ENCODE measurements around the gene SEPHS2. TPM values are rescaled to one million over a fixed set of nuclear protein-coding genes. Genes with fewer than 3 reads are reported as not detected.
"Not testable (repeated sequence)": the region's sequence is repeated elsewhere in the genome, so short reads cannot be mapped to it uniquely, and the experiment has no call there.

The SEPHS2 gene, protein sequence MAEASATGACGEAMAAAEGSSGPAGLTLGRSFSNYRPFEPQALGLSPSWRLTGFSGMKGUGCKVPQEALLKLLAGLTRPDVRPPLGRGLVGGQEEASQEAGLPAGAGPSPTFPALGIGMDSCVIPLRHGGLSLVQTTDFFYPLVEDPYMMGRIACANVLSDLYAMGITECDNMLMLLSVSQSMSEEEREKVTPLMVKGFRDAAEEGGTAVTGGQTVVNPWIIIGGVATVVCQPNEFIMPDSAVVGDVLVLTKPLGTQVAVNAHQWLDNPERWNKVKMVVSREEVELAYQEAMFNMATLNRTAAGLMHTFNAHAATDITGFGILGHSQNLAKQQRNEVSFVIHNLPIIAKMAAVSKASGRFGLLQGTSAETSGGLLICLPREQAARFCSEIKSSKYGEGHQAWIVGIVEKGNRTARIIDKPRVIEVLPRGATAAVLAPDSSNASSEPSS
- 4.9 and 7.2 TPM in 2 replicates for total RNA-seq (2014; rRNA removed; shearing (Covaris generic))

DNA sequence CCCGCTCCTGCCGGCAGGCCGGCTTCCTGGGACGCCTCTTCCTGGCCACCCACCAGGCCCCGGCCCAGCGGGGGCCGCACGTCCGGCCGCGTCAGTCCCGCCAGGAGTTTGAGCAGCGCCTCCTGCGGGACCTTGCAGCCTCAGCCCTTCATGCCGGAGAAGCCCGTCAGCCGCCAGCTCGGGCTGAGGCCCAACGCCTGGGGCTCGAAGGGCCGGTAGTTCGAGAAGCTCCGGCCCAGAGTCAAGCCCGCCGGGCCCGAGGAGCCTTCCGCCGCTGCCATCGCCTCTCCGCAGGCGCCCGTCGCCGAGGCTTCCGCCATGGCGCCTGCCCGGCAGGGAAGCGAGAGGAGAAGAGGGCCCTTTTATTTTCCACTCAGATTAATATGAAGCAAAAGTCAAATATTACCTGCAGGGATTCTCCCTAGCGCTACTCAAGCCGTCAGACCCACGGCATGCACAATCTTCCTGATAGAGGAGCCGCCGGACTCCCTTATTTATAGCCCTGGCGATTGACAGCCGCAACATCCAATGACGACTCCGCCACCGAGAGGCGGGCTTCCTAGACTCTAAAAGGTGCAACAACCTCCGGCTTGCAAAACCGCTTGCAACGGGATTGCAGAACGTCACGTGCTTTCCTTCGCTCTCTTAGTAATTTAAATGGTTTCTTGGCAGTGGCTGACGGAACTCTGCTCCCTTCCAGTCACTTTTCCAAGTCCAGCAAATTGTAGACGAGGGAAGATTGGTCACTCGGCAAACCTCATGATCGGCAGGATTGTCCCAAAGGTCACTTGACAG lies at the start of gene SEPHS2:
Gene SEPHS2 (minus strand): TSS at position 467 of the 795 bp plus-strand sequence. CDS start 147 bp downstream, at position 320.
- DNase-seq (ENCODE audit: low spot score), result peak; percentile 97

DNA sequence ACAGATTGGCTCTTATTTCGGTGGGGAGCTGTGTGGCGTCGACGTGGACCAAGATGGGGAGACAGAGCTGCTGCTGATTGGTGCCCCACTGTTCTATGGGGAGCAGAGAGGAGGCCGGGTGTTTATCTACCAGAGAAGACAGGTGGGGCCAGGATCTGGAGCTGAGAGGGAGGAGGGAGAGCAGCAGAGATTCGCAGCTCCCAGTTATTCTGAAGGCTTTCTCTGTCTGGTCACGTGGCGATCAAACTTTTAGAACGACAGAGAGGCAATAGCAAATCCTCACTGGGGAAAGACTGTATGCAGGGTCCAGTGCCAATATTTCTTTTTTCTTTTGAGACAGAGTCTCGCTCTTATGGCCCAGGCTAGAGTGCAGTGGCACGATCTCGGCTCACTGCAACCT lies 49.0 kb upstream of the SEPHS2 start:
- DNase-seq (ENCODE audit: low spot score), result no peak

DNA sequence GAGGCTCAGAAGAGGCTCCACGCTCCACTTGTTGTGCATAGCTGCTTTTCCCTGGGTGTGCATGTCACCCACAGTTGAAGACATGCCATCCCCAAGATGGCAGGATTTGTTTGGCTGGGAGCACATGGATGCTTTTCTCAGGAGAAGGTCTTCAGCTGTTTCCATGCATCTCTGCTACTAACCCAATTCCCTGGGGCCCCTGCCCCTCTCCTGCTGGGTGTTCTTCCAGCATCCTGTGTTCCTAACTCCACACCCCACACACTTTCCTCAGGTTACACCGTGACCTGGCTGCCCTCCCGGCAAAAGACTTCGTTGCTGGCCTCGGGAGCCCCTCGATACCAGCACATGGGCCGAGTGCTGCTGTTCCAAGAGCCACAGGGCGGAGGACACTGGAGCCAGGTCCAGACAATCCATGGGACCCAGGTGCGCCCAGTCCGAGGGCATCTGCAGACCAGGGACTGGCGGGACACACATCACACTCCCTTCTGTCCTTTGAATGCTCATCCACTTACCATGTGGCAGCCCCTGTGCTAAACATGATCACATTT lies 48.3 kb upstream of the SEPHS2 start:
- no peak for DNase-seq (ENCODE audit: low spot score)

DNA sequence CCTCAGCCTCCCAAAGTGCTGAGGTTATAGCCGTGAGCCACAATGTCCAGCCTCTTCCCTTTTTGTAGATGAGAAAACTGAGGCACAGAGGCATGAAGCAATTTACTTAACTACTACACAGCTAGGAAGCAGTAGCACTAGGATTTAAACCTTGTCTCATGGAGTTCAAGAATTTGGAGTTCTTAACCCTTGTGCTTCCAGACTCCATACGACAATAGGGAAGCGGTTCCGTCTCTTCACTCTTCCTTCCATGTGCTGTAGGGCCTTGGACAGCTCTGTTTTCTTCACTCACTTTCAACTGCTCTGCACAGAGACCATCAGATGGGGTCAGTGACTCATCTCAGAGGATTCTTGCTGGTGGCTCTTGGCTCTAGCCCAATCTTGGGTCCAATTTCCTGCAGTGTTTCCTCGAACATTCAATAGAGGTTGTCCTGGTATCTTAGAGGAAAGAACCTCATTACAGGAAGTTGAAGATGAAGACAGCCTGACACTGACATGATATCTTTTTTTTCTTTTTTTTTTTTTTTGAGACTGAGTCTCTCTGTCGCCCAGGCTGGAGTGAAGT lies 46.2 kb upstream of the SEPHS2 start:
- peak; percentile 97 for DNase-seq (ENCODE audit: low spot score)

DNA sequence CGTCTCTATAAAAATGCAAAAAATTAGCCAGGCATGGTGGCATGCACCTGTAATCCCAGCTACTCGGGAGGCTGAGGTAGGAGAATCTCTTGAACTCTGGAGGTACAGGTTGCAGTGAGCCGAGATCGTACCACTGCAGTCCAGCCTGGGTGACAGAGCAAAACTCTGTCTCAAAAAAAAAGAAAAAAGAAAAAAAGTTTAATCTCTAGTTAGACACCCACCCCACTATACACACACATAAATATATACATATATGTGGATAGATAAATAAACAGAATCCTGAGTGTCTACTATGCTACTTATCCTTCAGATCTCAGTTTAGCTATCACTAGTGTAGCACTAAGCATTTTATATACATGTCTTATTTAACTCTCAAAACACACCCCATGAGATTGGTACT lies 45.6 kb upstream of the SEPHS2 start:
- DNase-seq (ENCODE audit: low spot score), result no peak

DNA sequence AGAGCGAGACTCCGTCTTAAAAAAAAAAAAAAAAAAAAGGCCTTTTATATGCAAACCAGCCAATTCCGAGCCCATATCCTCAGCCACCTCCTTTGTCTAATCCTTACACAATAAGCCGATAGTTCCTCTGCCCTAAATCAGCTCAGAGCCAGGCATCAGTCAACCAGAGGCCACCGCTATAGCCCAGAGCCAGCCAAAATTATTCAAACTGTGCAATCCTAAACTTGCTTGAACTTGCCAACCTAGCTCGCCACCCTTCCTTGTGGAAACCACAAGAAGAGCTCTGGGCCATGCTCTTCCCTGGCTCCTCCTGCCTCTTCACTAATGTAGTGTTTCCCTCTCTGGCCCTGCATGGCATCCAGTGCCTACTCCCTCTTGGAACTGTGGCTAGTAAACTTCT lies 44.5 kb upstream of the SEPHS2 start:
- DNase-seq (ENCODE audit: low spot score), result no peak

DNA sequence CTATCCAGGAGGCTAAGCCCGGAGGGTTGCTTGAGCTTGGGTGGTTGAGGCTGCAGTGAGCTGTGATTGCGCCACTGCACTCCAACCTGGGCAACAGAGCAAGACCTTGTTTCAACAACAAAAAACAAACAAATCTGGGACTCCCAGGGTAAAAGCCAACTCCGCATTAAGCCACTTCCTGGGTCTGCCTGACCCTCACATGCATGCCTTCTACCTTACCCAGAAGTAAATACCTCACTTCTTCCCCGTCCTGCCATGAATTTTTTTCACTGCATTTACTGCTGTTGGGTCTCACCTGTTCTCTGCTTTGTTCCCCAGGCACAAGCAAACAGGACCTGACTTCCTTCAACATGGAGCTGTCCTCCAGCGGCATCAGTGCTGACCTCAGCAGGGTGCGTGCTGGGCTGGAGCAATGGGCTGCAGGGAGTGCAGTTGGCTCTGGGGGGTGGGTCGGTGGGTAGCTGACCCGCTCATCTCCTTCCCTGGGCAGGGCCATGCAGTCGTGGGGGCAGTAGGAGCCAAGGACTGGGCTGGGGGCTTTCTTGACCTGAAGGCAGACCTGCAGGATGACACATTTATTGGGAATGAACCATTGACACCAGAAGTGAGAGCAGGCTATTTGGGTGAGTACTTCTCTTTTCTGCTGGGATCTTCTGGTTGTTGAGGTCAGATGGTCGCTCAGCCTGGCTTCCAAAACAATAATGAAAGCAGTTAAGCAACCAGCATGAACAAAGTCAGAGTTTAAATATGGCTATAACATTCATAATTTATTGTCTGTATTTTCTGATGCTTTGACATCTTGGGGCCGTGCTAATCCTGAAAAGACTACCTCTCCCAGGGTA lies 43.3 kb upstream of the SEPHS2 start:
- no peak for DNase-seq (ENCODE audit: low spot score)

DNA sequence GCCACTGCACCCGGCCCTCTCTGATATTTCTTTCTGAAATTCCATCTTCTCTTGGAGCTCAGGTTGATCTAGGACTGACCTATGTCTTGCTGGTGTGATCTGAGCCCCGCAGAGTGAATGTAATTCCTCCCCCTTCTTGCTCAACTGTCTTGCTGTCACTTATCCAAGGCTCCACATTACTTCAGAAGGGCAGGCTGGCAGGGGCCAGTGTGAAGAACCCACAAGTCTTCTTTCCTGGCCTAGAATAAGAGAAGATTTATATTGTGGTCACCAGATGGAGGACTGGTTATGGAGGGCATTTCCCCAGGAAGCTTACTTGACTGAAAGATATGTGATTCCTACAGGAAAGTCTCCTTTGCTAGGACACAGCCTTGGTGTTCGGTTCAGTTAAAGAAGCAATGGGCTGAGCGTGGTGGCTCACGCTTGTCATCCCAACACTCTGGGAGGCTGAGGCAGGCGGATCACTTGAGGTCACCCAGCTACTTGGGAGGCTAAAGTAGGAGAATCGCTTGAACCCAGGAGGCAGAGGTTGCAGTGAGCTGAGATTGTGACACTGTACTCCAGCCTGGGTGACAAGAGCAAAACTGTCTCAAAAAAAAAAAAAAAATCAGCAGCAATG lies 40.3 kb upstream of the SEPHS2 start:
- DNase-seq (ENCODE audit: low spot score), result peak; percentile 55

DNA sequence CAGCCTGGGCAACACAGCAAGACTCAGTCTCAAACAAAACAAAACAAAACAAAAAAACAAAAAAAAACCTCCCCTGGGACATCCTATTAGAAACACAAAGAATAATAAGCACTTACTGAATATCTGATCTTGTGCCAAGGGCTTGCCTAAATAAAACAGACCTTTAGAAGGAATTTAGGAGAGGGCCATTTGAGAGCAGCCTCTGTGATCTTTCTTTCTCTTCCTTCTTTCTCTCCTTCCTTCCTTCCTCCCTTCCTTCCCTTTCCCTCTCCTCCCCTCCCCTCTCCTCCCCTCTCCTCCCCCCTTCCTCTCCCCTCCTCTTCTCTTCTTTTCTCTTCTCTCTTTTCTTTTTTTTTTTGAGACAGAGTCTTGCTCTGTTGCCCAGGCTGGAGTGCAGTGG lies 39.2 kb upstream of the SEPHS2 start:
- DNase-seq (ENCODE audit: low spot score), result no peak

DNA sequence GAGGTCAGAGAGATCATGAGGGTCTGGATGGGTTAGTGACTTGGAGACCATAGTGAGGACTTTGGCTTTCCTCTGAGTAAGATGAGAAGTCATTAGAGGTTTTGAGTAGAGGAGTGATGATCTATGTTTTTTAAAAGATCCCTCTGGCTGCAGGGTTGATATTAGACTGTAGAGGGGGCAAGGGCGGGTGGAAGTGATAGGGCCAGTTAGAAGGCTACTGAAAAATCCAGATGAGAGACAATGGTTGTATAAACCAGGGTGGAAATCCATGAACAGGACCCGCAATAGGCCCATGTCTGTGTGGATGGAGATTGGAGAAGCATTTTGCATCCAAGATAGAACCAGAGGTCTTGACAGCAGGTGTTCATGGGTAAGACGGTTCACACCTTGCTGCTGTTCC lies 36.7 kb upstream of the SEPHS2 start:
- DNase-seq (ENCODE audit: low spot score), result no peak

DNA sequence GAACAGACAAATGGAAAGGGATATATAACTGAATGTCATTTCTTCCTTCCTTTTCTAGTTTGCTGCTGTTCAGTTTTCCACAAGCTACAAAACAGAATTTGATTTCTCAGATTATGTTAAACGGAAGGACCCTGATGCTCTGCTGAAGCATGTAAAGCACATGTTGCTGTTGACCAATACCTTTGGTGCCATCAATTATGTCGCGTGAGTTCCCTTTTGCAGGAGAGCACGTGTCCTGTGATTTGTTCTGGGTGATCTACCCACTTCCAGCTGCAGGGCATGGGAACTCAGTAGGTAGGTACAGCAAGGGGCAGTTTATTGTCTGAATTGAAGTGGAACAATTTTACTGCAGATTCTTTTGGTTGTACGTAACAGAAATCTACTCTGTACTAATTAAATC lies 35.7 kb upstream of the SEPHS2 start:
- DNase-seq (ENCODE audit: low spot score), result no peak

DNA sequence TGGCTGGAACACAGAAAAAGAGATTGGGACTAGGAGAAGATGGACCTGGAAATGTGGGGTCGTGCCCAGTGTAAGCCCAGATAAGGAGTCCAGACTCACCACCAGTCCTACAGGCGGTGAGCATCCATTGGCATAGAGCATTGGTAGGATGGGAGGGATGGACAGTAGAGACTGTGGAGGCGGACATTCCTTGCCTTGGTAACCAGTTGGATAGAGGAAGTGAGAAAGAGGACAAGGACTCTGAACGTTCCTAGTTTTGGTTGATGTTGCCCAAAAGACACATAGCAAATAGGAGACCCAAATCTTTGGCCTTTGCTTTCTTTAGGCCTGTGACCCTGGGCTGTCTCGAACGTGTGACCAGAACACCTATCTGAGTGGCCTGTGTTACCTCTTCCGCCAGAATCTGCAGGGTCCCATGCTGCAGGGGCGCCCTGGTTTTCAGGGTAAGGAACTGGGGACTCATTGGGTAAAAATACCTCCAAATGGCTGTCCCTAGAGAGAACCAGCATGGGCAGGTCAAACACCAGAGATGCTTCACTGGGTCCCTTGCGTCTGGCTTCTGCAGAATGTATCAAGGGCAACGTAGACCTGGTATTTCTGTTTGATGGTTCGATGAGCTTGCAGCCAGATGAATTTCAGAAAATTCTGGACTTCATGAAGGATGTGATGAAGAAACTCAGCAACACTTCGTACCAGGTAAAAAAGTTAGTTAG lies 33.2 kb upstream of the SEPHS2 start:
- DNase-seq (ENCODE audit: low spot score), result no peak

DNA sequence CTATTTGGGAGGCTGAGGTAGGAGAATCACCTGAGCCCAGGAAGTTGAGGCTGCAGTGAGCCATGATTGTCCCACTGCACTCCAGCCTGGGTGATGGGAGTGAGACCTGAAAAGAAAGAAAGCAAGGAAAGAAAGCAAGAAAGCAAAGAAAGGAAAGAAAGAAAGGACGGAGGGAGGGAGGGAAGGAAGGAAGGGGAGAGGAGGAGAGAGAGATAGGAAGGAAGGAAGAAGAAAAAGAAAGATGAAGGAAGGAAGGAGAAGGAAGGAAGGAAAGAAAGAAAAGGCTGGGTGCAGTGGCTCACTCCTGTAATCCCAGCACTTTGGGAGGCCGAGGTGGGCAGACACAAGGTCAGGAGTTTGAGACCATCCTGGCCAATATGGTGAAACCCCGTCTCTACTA lies 32.1 kb upstream of the SEPHS2 start:
- not testable (repeated sequence) for DNase-seq (ENCODE audit: low spot score)

DNA sequence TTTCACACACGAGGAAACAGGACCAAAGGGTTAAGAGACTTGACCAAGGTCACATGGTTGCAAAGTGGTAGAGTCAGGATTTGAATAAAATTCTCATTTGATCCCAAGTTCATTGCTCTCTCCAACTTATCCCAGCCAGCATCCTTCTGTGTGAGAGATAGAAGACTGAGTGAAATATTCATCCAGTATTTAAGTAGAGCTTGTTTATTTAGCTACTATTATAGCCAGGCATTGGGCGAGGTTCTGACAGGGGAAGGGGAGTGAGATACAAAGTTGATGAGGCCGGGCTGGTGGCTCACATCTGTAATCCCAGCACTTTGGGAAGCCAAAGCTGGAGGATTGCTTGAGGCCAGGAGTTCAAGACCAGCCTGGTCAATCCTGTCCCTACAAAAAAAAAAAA lies 31.3 kb upstream of the SEPHS2 start:
- no peak for DNase-seq (ENCODE audit: low spot score)

DNA sequence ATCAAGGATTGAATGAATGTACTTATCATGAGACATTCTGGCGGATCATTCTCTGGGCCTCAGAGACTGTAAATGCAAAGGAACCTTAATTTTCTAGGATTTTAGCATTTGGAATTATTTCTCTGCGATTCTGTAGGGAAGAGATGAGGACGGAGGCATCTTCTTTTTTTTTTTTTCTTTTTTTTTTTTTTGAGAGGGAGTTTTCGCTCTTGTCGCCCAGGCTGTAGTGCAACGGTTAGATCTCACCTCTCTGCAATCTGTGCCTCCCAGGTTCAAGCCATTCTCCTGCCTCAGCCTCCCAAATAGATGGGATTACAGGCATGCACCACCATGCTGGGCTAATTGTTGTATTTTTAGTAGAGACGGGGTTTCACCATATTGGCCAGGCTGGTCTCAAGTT lies 29.0 kb upstream of the SEPHS2 start:
- no peak for DNase-seq (ENCODE audit: low spot score)

DNA sequence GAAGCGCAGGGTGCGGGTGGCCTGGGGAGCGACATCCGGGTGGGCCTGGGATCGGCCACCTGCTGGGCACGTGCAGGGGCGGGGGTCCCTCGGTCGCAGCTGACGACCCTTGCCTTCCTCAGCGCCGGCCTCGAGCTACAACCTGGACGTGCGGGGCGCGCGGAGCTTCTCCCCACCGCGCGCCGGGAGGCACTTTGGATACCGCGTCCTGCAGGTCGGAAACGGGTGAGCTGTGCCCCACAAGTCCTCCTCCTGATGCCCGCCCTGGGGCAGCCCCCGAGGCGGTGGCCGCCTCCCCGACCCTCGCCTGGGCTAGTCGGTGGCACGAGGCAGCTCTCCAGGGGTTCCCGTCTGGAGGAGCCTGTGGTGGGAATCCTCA lies 28.4 kb upstream of the SEPHS2 start:
- DNase-seq (ENCODE audit: low spot score), result no peak

DNA sequence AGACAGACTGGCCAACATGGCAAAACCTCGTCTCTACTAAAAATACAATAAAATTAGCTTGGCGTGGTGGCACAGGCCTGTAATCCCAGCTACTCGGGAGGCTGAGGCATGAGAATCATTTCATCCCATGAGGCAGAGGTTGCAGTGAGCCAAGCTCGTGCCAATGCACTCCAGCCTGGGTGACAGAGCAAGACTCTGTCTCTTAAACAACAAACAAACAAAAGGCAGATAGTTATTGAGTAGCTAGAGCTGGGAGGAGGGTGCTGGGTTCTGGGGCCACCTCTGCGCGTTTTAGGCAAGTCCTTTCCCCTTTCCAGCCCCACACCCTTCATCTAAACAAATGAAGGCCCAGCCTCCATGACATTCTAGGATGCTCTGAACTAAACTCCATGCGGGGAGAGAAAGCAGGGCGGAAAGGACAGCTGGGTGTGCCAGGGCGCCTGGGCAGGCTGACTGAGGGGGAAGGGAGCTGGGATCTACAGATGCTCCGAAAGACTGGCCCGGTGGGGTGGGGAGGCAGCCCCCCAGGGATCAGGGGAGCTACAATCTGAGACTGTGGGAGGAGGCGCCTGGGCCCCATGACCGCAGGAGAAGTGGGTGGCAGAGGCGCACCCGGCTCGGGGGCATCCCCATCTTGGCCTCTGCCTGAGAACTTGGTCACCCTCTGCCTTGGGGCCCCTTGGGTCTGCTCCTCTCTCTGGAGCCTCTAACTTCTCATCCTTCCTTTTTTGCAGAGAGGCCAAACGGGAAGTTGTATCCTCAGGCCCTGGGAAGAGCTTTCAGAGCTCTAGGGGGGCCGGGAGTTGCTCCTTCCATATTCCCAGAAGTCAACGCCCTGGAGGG lies 27.8 kb upstream of the SEPHS2 start:
- DNase-seq (ENCODE audit: low spot score), result no peak

DNA sequence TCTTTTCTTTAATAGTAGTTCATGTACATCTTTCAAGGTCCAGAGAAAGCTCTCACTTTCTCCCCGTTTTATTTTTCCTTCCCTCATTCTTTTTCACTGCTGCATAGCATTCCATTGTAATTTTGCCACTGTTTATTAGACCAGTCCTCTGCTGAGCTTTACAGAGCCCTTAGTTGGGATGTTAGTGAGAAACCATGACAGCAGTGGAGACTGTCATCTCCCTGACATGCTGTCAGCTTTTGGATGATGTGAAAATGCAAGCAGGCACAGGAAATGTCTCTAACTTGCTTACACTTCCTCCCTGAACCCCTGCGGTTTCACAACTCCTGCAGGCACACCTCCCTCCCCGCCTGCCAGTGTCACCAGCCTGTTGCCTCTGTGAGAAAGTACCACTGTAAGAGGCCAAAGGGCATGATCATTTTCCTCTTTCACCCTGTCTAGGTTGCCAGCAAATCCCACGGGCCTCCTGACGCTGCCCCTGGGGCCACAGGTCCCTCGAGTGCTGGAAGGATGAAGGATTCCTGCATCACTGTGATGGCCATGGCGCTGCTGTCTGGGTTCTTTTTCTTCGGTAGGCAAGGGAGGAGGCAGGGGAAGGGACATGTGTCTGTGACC lies 26.8 kb upstream of the SEPHS2 start, which contains the start of gene ITGAL:
Gene ITGAL (plus strand): TSS at position 415 of the 615 bp plus-strand sequence. CDS start 96 bp downstream, at position 511.
- DNase-seq (ENCODE audit: low spot score), result no peak

DNA sequence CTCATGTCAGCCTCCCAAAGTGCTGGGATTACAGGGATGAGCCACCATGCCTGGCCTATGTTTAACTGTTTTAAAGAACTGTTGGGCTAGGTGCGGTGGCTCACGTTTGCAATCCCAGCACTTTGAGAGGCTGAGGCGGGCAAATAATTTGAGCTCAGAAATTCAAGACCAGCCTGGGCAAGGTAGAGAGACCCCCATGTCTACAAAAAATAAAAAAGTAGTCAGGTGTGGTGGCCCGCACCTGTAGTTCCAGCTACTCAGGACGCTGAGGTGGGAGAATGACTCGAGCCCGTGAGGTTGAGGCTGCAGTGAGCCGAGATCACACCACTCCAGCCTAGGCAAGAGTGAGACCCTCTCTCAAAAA lies 24.9 kb upstream of the SEPHS2 start:
- no peak for DNase-seq (ENCODE audit: low spot score)

Measured in A172 (cell line).